Measurements from ENCODE around the gene COL4A2.

Gene COL4A2

GRCh38 chr13:110337247-110337646 lies 30.2 kb downstream of the COL4A2 start:
- Histone ChIP-seq H3K9me3 (replicated peaks; ENCODE audit: low read length) (no peaks in the 10 kb centered on the region), H3K4me1 (ENCODE audit: control insufficient read depth, insufficient read depth, low read length) (peaks cover 59% of the 10 kb centered on the region), H3K36me3 (ENCODE audit: insufficient read depth, low read length) (peaks cover 5% of the 10 kb centered on the region), H3K4me3 (ENCODE audit: low read length) (peak overlapping the region; percentile 1), H3K9ac (ENCODE audit: low read depth, low read length) (peak overlapping the region; percentile 34), H3K27me3 (ENCODE audit: control insufficient read depth, insufficient read depth, low read length) (no peaks in the 10 kb centered on the region), H3K4me2 (ENCODE audit: low read length) (peak overlapping the region; percentile 35)

DNA sequence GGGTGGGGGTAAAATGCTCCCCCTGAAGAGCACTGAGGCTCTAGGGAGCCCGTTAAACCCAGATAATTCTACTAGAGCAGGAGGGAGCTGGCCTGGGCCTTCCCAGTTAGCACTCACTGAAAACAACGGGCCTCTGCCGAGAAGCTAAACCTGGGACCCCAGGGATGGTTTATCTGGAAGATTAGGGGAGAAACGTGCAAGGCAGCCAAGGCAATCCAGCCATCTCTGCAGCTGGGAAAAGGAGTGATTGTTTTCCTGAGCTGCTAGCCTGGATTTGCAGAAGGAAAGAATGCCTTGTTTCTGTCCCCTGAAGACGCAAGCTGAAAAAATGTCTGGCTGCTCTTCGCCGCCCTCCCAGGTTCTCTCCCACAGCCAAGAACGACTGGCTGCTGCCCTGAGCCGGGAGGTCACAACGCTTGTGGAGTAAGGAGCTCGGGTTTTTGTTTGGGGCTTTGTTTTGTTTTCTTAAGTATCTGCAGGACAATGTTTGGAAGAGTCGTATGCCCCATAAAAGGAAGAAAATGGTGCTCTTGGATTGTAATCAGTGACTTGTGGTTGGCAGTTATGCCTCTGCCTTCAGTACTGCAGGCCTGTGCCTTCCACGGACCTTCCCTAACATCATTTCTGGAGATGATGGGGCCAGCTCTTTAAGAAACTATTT lies 31.5 kb downstream of the COL4A2 start:
- Histone ChIP-seq H3K4me2 (ENCODE audit: low read length) (peak overlapping the region; percentile 13), H3K27me3 (ENCODE audit: control insufficient read depth, insufficient read depth, low read length) (no peaks in the 10 kb centered on the region), H3K9me3 (replicated peaks; ENCODE audit: low read length) (no peaks in the 10 kb centered on the region), H3K4me1 (ENCODE audit: control insufficient read depth, insufficient read depth, low read length) (peaks cover 48% of the 10 kb centered on the region), H3K9ac (ENCODE audit: low read depth, low read length) (peak overlapping the region; percentile 11), H3K4me3 (ENCODE audit: low read length) (no peak overlapping the region), H3K36me3 (ENCODE audit: insufficient read depth, low read length) (peaks cover 3% of the 10 kb centered on the region)

GRCh38 chr13:110339263-110339662 lies 32.2 kb downstream of the COL4A2 start:
- Histone ChIP-seq H3K9ac (ENCODE audit: low read depth, low read length) (peak overlapping the region; percentile 11), H3K4me3 (ENCODE audit: low read length) (no peak overlapping the region), H3K4me2 (ENCODE audit: low read length) (no peak overlapping the region), H3K36me3 (ENCODE audit: insufficient read depth, low read length) (peaks cover 3% of the 10 kb centered on the region), H3K4me1 (ENCODE audit: control insufficient read depth, insufficient read depth, low read length) (peaks cover 48% of the 10 kb centered on the region), H3K27me3 (ENCODE audit: control insufficient read depth, insufficient read depth, low read length) (no peaks in the 10 kb centered on the region), H3K9me3 (replicated peaks; ENCODE audit: low read length) (no peaks in the 10 kb centered on the region)

DNA sequence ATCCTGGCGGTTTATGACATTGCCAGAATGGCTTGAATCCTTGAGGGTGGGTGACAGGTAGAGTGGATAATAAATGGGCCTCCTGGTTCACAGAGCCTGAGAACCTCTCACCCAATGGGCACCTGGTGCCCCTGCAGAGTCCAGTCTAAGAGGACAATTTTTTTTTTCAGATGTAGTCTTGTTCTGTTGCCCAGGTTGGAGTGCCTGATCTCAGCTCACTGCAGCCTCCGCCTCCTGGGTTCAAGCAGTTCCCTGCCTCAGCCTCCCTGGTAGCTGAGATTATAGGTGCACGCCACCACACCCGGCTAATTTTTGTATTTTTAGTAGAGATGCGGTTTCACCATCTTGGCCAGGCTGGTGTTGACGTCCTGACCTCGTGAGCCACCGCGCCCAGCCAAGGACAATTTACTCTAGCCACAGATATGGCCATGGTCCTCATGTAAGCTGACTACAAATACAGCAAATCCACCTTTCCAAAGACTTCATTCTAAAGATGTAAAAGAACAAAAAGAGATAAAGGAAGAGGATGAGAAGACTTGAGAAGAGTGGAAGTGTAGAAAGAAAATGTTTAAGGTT lies 33.0 kb downstream of the COL4A2 start:
- Histone ChIP-seq H3K27me3 (ENCODE audit: control insufficient read depth, insufficient read depth, low read length) (no peaks in the 10 kb centered on the region), H3K4me1 (ENCODE audit: control insufficient read depth, insufficient read depth, low read length) (peaks cover 48% of the 10 kb centered on the region), H3K9me3 (replicated peaks; ENCODE audit: low read length) (no peaks in the 10 kb centered on the region), H3K4me3 (ENCODE audit: low read length) (no peak overlapping the region), H3K36me3 (ENCODE audit: insufficient read depth, low read length) (peaks cover 3% of the 10 kb centered on the region), H3K4me2 (ENCODE audit: low read length) (peak overlapping the region; percentile 21), H3K9ac (ENCODE audit: low read depth, low read length) (peak overlapping the region; percentile 52)

GRCh38 chr13:110340812-110341444 lies 33.8 kb downstream of the COL4A2 start:
- H3K27me3 ChIP-seq (ENCODE audit: control insufficient read depth, insufficient read depth, low read length) = no peaks in the 10 kb centered on the region
- H3K4me2 ChIP-seq (ENCODE audit: low read length) = peak overlapping the region; percentile 21
- H3K36me3 ChIP-seq (ENCODE audit: insufficient read depth, low read length) = no peaks in the 10 kb centered on the region
- no peaks in the 10 kb centered on the region for H3K9me3 ChIP-seq (replicated peaks; ENCODE audit: low read length)
- H3K4me3 ChIP-seq (ENCODE audit: low read length) = no peak overlapping the region
- H3K4me1 ChIP-seq (ENCODE audit: control insufficient read depth, insufficient read depth, low read length) = peaks cover 48% of the 10 kb centered on the region
- H3K9ac ChIP-seq (ENCODE audit: low read depth, low read length) = peak overlapping the region; percentile 52

- H3K4me3 ChIP-seq (ENCODE audit: low read length) = no peak overlapping the region
- H3K4me2 ChIP-seq (ENCODE audit: low read length) = peak overlapping the region; percentile 21
- no peaks in the 10 kb centered on the region for H3K27me3 ChIP-seq (ENCODE audit: control insufficient read depth, insufficient read depth, low read length)
- H3K9me3 ChIP-seq (replicated peaks; ENCODE audit: low read length) = no peaks in the 10 kb centered on the region
- no peaks in the 10 kb centered on the region for H3K36me3 ChIP-seq (ENCODE audit: insufficient read depth, low read length)
- peak overlapping the region; percentile 15 for H3K9ac ChIP-seq (ENCODE audit: low read depth, low read length)
- H3K4me1 ChIP-seq (ENCODE audit: control insufficient read depth, insufficient read depth, low read length) = peaks cover 49% of the 10 kb centered on the region
Observed at GRCh38 chr13:110341445-110342244, 34.6 kb downstream of the COL4A2 start.

DNA sequence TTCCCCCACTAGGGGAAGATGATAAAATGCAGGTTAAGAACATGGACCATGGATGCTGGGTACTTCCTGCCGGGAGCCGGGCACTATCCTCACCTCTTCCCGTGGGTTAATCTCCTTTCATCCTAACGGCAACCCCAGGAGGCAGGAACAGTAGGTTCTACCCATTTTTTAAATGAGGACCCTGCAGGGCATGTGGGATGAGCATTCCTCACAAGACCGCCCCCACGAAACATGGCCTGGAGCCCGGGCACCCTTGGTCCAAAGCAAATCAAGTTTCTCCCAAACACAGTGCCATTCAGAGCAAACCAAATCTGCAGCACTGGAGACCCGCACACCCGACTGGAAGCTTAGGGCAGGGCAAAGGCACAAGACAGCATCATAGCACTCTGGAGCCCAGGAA lies 35.4 kb downstream of the COL4A2 start:
- Histone ChIP-seq H3K27me3 (ENCODE audit: control insufficient read depth, insufficient read depth, low read length) (no peaks in the 10 kb centered on the region), H3K4me3 (ENCODE audit: low read length) (no peak overlapping the region), H3K4me2 (ENCODE audit: low read length) (no peak overlapping the region), H3K36me3 (ENCODE audit: insufficient read depth, low read length) (no peaks in the 10 kb centered on the region), H3K9me3 (replicated peaks; ENCODE audit: low read length) (no peaks in the 10 kb centered on the region), H3K9ac (ENCODE audit: low read depth, low read length) (no peak overlapping the region), H3K4me1 (ENCODE audit: control insufficient read depth, insufficient read depth, low read length) (peaks cover 49% of the 10 kb centered on the region)

- Histone ChIP-seq H3K4me2 (ENCODE audit: low read length) (no peak overlapping the region), H3K9ac (ENCODE audit: low read depth, low read length) (no peak overlapping the region), H3K4me1 (ENCODE audit: control insufficient read depth, insufficient read depth, low read length) (peaks cover 49% of the 10 kb centered on the region), H3K9me3 (replicated peaks; ENCODE audit: low read length) (no peaks in the 10 kb centered on the region), H3K36me3 (ENCODE audit: insufficient read depth, low read length) (no peaks in the 10 kb centered on the region), H3K27me3 (ENCODE audit: control insufficient read depth, insufficient read depth, low read length) (no peaks in the 10 kb centered on the region), H3K4me3 (ENCODE audit: low read length) (no peak overlapping the region)
Observed at GRCh38 chr13:110343241-110343865, 36.3 kb downstream of the COL4A2 start.

GRCh38 chr13:110344320-110344719 lies 37.2 kb downstream of the COL4A2 start:
- H3K9me3 ChIP-seq (replicated peaks; ENCODE audit: low read length) = no peaks in the 10 kb centered on the region
- no peak overlapping the region for H3K4me3 ChIP-seq (ENCODE audit: low read length)
- no peak overlapping the region for H3K9ac ChIP-seq (ENCODE audit: low read depth, low read length)
- no peaks in the 10 kb centered on the region for H3K27me3 ChIP-seq (ENCODE audit: control insufficient read depth, insufficient read depth, low read length)
- H3K36me3 ChIP-seq (ENCODE audit: insufficient read depth, low read length) = no peaks in the 10 kb centered on the region
- no peak overlapping the region for H3K4me2 ChIP-seq (ENCODE audit: low read length)
- H3K4me1 ChIP-seq (ENCODE audit: control insufficient read depth, insufficient read depth, low read length) = peaks cover 49% of the 10 kb centered on the region

DNA sequence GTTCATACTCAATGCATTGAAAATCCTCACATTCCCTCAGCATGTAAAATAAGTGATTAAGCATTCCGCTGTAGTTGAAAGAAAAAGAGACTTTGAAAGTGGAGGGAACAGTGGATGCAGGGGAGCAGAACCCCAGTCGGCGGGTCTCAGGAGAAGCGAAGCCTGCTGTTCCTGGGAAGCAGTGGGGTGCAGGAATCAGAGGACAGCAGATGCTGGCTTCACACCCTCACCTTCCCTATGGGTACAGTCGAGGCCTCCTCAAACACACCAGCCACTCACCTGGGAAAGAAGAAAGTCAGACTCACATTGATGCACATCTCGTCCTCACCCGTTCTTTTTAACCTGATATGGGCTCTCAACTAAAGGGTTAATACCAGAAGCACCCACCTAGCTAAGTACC lies 38.2 kb downstream of the COL4A2 start:
- no peaks in the 10 kb centered on the region for H3K9me3 ChIP-seq (replicated peaks; ENCODE audit: low read length)
- H3K4me1 ChIP-seq (ENCODE audit: control insufficient read depth, insufficient read depth, low read length) = peaks cover 51% of the 10 kb centered on the region
- no peak overlapping the region for H3K4me2 ChIP-seq (ENCODE audit: low read length)
- no peaks in the 10 kb centered on the region for H3K36me3 ChIP-seq (ENCODE audit: insufficient read depth, low read length)
- no peak overlapping the region for H3K4me3 ChIP-seq (ENCODE audit: low read length)
- H3K27me3 ChIP-seq (ENCODE audit: control insufficient read depth, insufficient read depth, low read length) = no peaks in the 10 kb centered on the region
- H3K9ac ChIP-seq (ENCODE audit: low read depth, low read length) = no peak overlapping the region

- H3K36me3 ChIP-seq (ENCODE audit: insufficient read depth, low read length) = no peaks in the 10 kb centered on the region
Observed at GRCh38 chr13:110345701-110346100, 38.6 kb downstream of the COL4A2 start.

More at GRCh38 chr13:110345701-110346100, 38.6 kb downstream of the COL4A2 start:
- Histone ChIP-seq H3K4me3 (ENCODE audit: low read length) (no peak overlapping the region), H3K9ac (ENCODE audit: low read depth, low read length) (no peak overlapping the region), H3K9me3 (replicated peaks; ENCODE audit: low read length) (no peaks in the 10 kb centered on the region), H3K4me1 (ENCODE audit: control insufficient read depth, insufficient read depth, low read length) (peaks cover 47% of the 10 kb centered on the region), H3K27me3 (ENCODE audit: control insufficient read depth, insufficient read depth, low read length) (no peaks in the 10 kb centered on the region), H3K4me2 (ENCODE audit: low read length) (no peak overlapping the region)

All from skeletal muscle satellite cell (primary cell).